Fibroblast of mammary gland (primary cell): ENCODE data around the gene DISP3.

ENCODE experiments used
- DNase-seq: peaks from one replicate; pipeline ENCODE4 v3.0.0-alpha.2; 2010; ENCODE audit warnings: low read depth
- H3K4me3 ChIP-seq: 2 replicates; pipeline ENCODE4 v1.5.1; 2011; ENCODE audit warnings: low read depth, mild to moderate bottlenecking, low read length, moderate library complexity; ENCODE audit not compliant: control insufficient read depth
- TF ChIP-seq, protein P1 (sequence below): conservative IDR thresholded peaks from 2 replicates; pipeline ENCODE4 v1.5.1; 2011; ENCODE audit warnings: low read depth, low read length, inconsistent platforms; ENCODE audit not compliant: control insufficient read depth, insufficient read depth

DISP3 gene

DNA sequence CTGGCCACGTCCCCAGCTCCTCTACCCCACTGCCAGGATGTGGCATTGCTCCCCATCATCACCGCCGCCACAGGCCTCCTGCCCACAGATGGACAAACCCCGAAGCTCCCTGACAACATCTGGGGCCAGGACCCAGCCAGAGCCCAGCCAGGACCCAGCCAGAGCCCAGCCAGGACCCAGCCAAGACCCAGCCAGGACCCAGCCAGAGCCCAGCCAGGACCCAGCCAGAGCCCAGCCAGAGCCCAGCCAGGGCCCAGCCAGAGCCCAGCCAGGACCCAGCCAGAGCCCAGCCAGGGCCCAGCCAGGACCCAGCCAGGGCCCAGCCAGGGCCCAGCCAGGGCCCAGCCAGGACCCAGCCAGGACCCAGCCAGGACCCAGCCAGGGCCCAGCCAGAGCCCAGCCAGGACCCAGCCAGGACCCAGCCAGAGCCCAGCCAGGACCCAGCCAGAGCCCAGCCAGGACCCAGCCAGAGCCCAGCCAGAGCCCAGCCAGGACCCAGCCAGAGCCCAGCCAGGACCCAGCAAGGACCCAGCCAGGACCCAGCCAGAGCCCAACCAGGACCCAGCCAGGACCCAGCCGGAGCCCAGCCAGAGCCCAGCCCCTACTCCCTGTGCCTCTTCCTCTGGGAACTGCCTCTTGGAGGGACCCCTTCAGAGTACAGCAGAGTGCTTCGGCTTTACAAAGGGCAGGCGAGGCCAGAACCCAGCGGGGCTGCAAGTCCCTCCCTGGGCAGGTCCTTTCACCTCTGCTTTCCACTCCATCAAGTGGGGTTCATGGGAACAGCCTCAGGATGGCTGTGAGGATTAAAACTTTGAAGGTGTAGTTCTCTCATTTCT is 43.7 kb downstream of the DISP3 start:
- no peak overlapping the region for H3K4me3 ChIP-seq
- no peak for DNase-seq
- TF ChIP-seq, protein P1, sequence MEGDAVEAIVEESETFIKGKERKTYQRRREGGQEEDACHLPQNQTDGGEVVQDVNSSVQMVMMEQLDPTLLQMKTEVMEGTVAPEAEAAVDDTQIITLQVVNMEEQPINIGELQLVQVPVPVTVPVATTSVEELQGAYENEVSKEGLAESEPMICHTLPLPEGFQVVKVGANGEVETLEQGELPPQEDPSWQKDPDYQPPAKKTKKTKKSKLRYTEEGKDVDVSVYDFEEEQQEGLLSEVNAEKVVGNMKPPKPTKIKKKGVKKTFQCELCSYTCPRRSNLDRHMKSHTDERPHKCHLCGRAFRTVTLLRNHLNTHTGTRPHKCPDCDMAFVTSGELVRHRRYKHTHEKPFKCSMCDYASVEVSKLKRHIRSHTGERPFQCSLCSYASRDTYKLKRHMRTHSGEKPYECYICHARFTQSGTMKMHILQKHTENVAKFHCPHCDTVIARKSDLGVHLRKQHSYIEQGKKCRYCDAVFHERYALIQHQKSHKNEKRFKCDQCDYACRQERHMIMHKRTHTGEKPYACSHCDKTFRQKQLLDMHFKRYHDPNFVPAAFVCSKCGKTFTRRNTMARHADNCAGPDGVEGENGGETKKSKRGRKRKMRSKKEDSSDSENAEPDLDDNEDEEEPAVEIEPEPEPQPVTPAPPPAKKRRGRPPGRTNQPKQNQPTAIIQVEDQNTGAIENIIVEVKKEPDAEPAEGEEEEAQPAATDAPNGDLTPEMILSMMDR: no peak

DNA sequence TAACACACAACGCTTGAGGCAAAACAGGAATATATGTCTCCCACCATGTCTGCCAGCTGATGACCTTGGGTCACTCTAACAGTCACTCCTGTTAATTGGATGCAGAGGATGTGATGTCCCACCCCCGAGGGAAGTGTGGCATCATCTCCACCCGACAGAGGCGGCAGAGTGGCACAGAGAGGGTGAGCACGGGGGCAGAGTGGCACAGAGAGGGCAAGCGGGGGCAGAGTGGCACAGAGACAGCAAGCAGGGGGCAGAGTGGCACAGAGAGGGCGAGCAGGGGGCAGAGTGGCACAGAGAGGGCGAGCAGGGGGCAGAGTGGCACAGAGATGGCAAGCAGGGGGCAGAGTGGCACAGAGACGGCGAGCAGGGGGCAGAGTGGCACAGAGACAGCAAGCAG is 44.3 kb downstream of the DISP3 start:
- DNase-seq: no peak
- no peak overlapping the region for H3K4me3 ChIP-seq
- TF ChIP-seq, protein P1: no peak

DNA sequence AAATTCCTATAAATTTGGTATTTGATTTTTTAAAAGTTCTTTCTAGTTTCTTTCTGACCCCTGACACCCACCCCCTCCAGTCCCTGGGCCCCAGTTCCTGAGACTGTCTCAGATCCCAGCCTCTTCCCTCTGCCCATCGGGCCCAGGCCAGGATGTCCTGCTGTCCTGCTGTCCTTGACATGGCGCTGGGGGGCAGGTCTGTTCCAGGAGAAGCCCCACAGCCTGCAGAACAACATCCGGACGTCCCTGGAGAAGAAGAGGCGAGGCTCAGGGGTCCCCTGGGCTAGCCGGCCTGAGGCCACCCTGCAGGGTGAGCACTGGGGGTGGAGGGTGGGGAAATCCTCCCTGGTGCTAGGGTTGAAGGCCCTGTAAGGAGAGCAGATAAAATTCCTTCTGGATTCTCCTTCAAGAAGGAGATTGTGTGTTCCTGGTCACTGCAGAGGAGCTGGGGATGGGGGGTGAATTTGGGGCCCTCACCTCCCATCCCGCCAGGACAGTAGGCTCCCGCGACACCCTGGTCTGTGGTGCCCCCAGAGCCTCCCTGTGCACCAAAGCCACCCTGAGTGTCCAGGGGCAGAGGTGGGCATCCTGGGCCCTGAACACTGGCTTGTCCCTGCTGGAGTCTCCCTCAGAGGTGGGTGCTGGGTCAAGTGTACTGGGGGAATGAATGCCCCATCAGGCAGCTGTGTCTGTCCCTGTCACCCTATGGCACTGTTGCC is 45.0 kb downstream of the DISP3 start:
- no peak for DNase-seq
- no peak overlapping the region for H3K4me3 ChIP-seq
- TF ChIP-seq, protein P1: no peak

DNA sequence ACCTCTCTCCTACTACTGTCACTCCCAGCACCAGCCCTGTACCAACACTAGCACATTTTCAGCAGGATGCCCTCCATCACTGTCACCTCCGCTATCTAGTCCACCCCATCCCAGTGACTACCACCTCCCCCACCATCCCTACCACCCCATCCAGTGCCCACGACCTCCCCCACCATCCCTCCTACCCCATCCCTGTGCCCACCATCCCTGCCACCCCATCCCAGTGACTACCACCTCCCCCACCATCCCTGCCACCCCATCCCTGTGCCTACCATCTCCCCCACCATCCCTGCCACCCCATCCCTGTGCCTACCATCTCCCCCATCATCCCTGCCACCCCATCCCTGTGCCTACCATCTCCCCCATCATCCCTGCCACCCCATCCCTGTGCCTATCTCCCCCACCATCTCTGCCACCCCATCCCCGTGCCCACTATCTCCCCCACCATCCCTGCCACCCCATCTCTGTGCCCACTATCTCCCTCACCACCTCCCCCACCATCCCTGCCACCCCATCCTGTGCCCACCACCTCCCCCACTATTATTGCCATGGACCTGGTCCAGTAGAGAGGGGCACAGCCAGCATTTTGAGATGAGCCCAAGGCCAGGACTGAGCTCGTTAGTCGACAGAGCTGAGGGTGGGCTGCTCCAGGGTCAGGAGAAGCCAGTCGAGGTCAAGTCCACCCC is 45.7 kb downstream of the DISP3 start:
- TF ChIP-seq, protein P1: no peak
- no peak overlapping the region for H3K4me3 ChIP-seq
- DNase-seq: no peak

DNA sequence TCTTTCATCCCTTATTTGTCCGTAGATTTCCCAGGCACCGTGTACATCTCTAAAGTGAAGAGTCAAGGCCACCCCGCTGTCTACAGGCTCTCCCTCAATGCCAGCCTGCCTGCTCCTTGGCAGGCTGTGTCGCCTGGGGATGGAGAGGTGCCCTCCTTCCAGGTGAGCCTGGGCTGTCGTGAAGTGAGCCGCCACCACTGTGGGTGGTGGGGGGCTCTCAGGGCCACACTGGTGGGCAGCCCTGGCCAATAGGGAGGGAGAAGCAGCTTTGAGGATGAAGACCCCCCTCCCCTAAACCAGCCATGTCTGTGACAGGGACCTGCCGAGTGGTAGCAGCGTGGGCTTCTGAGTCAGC is 46.2 kb downstream of the DISP3 start:
- no peak overlapping the region for H3K4me3 ChIP-seq
- TF ChIP-seq, protein P1: no peak
- DNase-seq: no peak

DNA sequence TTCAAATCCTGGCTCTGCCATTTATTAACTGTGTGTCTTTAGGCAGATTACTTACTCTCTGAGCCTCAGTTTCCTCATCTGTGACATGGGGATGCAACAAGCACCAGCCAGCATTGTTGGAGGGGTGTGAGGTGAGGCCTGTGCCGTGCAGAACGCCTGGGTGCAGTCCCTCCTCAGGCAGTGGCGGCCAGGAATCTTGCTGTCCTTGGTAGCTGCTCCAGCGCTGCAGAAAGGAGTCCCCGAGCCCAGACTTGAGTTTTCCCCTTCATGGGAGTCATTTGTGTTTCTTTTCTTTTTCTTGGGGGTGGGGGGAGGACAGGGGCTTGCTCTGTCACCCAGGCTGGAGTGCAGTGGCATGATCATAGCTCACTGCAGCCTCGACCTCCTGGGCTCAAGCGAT is 46.6 kb downstream of the DISP3 start:
- no peak for DNase-seq
- H3K4me3 ChIP-seq: no peak overlapping the region
- TF ChIP-seq, protein P1: no peak
